Heart left ventricle (tissue), 16 donors: ENCODE results near the gene SPEM2. TPM values are rescaled to one million over a fixed set of nuclear protein-coding genes. Genes with fewer than 3 reads are reported as not detected.

ENCODE experiments used
- ATAC-seq, 4 donors: fragments of 200-7000 bp; cut with Tn5 transposase; one replicate each; pipeline ENCODE4 v1.9.1; 2020 to 2022; ENCODE audit warnings: moderate library complexity in 4 of 4, mild to moderate bottlenecking in 3 of 4, moderate number of reproducible peaks in 1 of 4
- DNase-seq, 5 donors: peaks; one replicate each; pipeline ENCODE4 v3.0.0-alpha.2; 2020
- H3K27ac ChIP-seq, 12 donors: fragments of 200-600 bp; sonication (generic) in 4 of 12; one replicate each; pipeline versions ENCODE4 v1.5.0 to v1.8.0; 2016 to 2022; ENCODE audit warnings: mild to moderate bottlenecking in 2 of 12
- H3K27me3 ChIP-seq, 9 donors: fragments of 200-600 bp; sonication (generic) in 2 of 9; one replicate each; pipeline versions ENCODE4 v1.5.1 to v1.8.0; 2016 to 2022; ENCODE audit warnings: mild to moderate bottlenecking in 3 of 9
- H3K36me3 ChIP-seq, 9 donors: fragments of 200-600 bp; sonication (generic) in 2 of 9; one replicate each; pipeline versions ENCODE4 v1.5.0 to v1.8.0; 2018 to 2022; ENCODE audit warnings: mild to moderate bottlenecking in 2 of 9
- H3K4me1 ChIP-seq, 12 donors: fragments of 200-600 bp; sonication (generic) in 4 of 12; one replicate each; pipeline versions ENCODE4 v1.5.0 to v1.8.0; 2016 to 2022; ENCODE audit warnings: mild to moderate bottlenecking in 3 of 12
- H3K4me3 ChIP-seq, 12 donors: fragments of 200-600 bp; sonication (generic) in 4 of 12; one replicate each; pipeline versions ENCODE4 v1.5.0 to v1.8.0; 2017 to 2022; ENCODE audit warnings: mild to moderate bottlenecking in 9 of 12, moderate library complexity in 4 of 12
- H3K9me3 ChIP-seq, 12 donors: fragments of 200-600 bp; sonication (generic) in 4 of 12; one replicate each; pipeline versions ENCODE4 v1.5.0 to v1.8.0; 2016 to 2022; ENCODE audit warnings: mild to moderate bottlenecking in 1 of 12
- CTCF ChIP-seq, 12 donors: fragments of 200-600 bp; sonication (generic) in 4 of 12; IDR thresholded peaks; one replicate each; pipeline versions ENCODE4 v1.5.0 to v1.8.0; 2018 to 2022; ENCODE audit warnings: antibody characterized with exemption in 12 of 12, mild to moderate bottlenecking in 5 of 12
- POLR2A ChIP-seq, 2 donors: fragments of 450-650 bp; IDR thresholded peaks; one replicate each; pipeline ENCODE4 v1.6.1; 2017; ENCODE audit warnings: antibody characterized with exemption in 2 of 2, mild to moderate bottlenecking in 2 of 2, moderate library complexity in 2 of 2
- WGBS, 4 donors: extraction: QIAGEN DNeasy Blood & Tissue Kit in 2 of 4; methylation state at CpG; one replicate each; pipeline versions ENCODE4 v1.1.5 to v1.1.7; 2013 to 2018; 5-methylcytosine and 5-hydroxymethylcytosine counted together
- intact Hi-C, 10 donors: fragments of 100-400 bp; cut with DNase I; formaldehyde crosslinking; loops; one replicate each; pipeline versions ENCODE4 v1.11.1 to v1.14.2; 2022
- polyA plus RNA-seq, 2 donors: library from polyadenylated mRNA; stranded (reverse); fragments of 200-250 nt; gene quantifications; one replicate each; pipeline ENCODE4 v1.2.3, GENCODE V29; 2013
- total RNA-seq, 9 donors: library from RNA; depleted of rRNA in 2 of 9; stranded (reverse); fragments of >200 nt in 2 of 9; fragmentation: NEBNext Ultra II Directional in 3 of 9; extraction: Animal tissue kit (Norgen Biotek cat#: 25700) in 3 of 9; gene quantifications; one replicate each; pipeline versions ENCODE4 v1.1.0 to v1.2.4, GENCODE V29; 2016 to 2023
- donor health status: ischemic (EF 13 %, LVEDD 7.1; RV severe dilation, severe dysfunction).
- donor health status: healthy with polysubstance abuse.
- donor health status: DM: no; HTN: yes; CAD: no.
- donor health status: DM: no; HTN: no; CAD: no.
- donor health status: ischemic (EF 25% LVEDD 6.9; RV normal size, moderate dysfunction).
- donor health status: ischemic (EF 25% LVEDD 5.7; RV mildly dilated, moderate dysfunction).
- donor health status: healthy.
- donor health status: DM: yes; HTN: yes; CAD: no.
- donor health status: ischemic (EF 35%, LVEDD 5.7; RV mildly dilated, moderate dysfunction).
- donor health status: nonischemic (EF 11% LVEDD 7.7; RV severe dilation, severe dysfunction).
- donor health status: DM: yes; HTN: yes; CAD: no.
- donor health status: PGD.
- donor health status: ischemic (EF 29% LVEDD 5.4; RV normal size, mild dysfunction).
- donor health status: nonischemic (EF 23%, LVEDD 6.1; RV moderate dilation, normal function).

Gene SPEM2
- total and polyA plus RNA-seq, 11 donors, result not detected

DNA sequence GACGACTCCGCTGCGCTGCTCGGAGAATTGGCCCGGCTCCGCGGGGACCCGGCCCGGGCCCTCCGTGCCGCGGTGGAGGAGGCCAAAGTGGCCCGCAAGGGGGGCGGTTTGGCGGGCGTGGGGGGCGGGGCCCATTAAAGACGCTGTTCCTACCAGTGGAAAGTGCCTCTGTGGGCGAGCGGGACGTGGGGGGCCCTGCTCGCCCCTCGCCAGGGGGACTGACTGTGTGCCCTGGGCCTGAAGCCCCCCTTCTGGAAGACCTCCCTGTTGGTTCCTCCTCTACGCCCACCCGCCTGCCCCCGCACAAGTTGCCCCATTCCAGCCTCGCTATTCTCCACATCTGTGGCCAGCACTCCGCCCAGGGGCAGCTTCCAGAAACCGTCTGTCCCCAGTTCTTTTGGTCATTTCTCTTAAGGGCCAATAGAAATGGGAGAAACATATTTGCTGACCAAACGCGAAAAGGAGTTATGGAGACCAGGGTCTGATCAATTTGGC lies 12.0 kb downstream of the SPEM2 start:
- Histone ChIP-seq H3K9me3 (no peaks in the 10 kb centered on the region), H3K27me3 (peaks cover 0 to 44% (median 8%) of the 10 kb centered on the region in 9 donors), H3K4me3 (peak overlapping the region in 11 of 12 donors; percentile 2 to 75 (median 55)), H3K36me3 (no peaks in the 10 kb centered on the region), H3K27ac (peak overlapping the region in 11 of 12 donors; percentile 8 to 91 (median 71)), H3K4me1 (peaks cover 4 to 63% (median 45%) of the 10 kb centered on the region in 12 donors)
- no peak for TF ChIP-seq CTCF (IDR thresholded peaks at IDR 0.05)
- no peak for TF ChIP-seq POLR2A (IDR thresholded peaks at IDR 0.05)
- DNase-seq, result peak in 1 of 5 donors; percentile 27
- ATAC-seq, result no peak
- 26 to 56% (median 31%) methylated on average over 15 to 31 of the region's 31 CpGs for WGBS, 4 donors
- intact Hi-C loops, result loop anchor here (1.0 to 10.0 kb wide), 17 partner anchors 35 to 250 kb away; partner anchors contain the start of genes SENP3 (in 9 of the 10), POLR2A (in 6 of the 10), TMEM95 (in 6 of the 10) and KCTD11 (in 4 of the 10)

GRCh38 chr17:7437950-7438614 lies 12.7 kb downstream of the SPEM2 start:
- Histone ChIP-seq H3K27me3 (peaks cover 0 to 44% (median 8%) of the 10 kb centered on the region in 9 donors), H3K4me3 (peak overlapping the region in 11 of 12 donors; percentile 29 to 75 (median 51)), H3K9me3 (no peaks in the 10 kb centered on the region), H3K4me1 (peaks cover 4 to 63% (median 45%) of the 10 kb centered on the region in 12 donors), H3K27ac (peak overlapping the region in 8 of 12 donors; percentile 32 to 71 (median 48)), H3K36me3 (no peaks in the 10 kb centered on the region)
- DNase-seq (peak; percentile 75 to 91 (median 81)), ATAC-seq (peak in 3 of 4 donors; percentile 4 to 19 (median 6))
- no peak for TF ChIP-seq CTCF (IDR thresholded peaks at IDR 0.05)
- TF ChIP-seq POLR2A (IDR thresholded peaks at IDR 0.05), result no peak
- intact Hi-C loops, result loop anchor here (1.0 to 10.0 kb wide), 18 partner anchors 36 to 249 kb away; partner anchors contain the start of genes SENP3 (in 9 of the 10), POLR2A (in 6 of the 10), TMEM95 (in 6 of the 10) and KCTD11 (in 4 of the 10)
- 14 to 22% (median 18%) methylated on average over 32 to 48 of the region's 48 CpGs for WGBS, 4 donors

GRCh38 chr17:7438656-7439460 lies 13.4 kb downstream of the SPEM2 start:
- DNase-seq (no peak), ATAC-seq (no peak)
- no peaks in the 10 kb centered on the region for H3K36me3 ChIP-seq
- H3K9me3 ChIP-seq, result no peaks in the 10 kb centered on the region
- intact Hi-C loops, result loop anchor here in 7 of 10 donors (1.0 to 10.0 kb wide), 10 partner anchors 37 to 248 kb away; partner anchors contain the start of genes TMEM95 (in 5 of the 7), POLR2A (in 3 of the 7), SLC35G6 (in 3 of the 7) and KCTD11 (in 2 of the 7)
- no peak for TF ChIP-seq CTCF (IDR thresholded peaks at IDR 0.05)
- peaks cover 0 to 44% (median 8%) of the 10 kb centered on the region in 9 donors for H3K27me3 ChIP-seq
- H3K4me1 ChIP-seq, result peaks cover 4 to 63% (median 45%) of the 10 kb centered on the region in 12 donors
- WGBS, 4 donors, result 58 to 64% (median 59%) methylated on average over 11 of the region's 11 CpGs
- H3K4me3 ChIP-seq, result peak overlapping the region in 10 of 12 donors; percentile 29 to 75 (median 53)
- peak overlapping the region in 4 of 12 donors; percentile 43 to 71 (median 50) for H3K27ac ChIP-seq
